Lower leg skin (tissue), 3 donors: ENCODE results near the gene PPCDC.

Source experiments
- CTCF ChIP-seq, 3 donors: fragments of 450-650 bp; IDR thresholded peaks; one replicate each; pipeline ENCODE4 v1.5.1; 2016; ENCODE audit warnings: antibody characterized with exemption in 3 of 3, mild to moderate bottlenecking in 3 of 3, moderate library complexity in 2 of 3
- POLR2A ChIP-seq, 2 donors: fragments of 450-650 bp; IDR thresholded peaks; one replicate each; pipeline ENCODE4 v1.6.1; 2016 to 2017; ENCODE audit warnings: antibody characterized with exemption in 2 of 2, mild to moderate bottlenecking in 1 of 2, moderate library complexity in 1 of 2

GRCh38 chr15:75038231-75038630 lies 14.8 kb downstream of the PPCDC start:
- TF ChIP-seq POLR2A (IDR thresholded peaks at IDR 0.05) (no peak), CTCF (IDR thresholded peaks at IDR 0.05) (no peak)
